Measurements from ENCODE around the gene RASGEF1C.

DNA sequence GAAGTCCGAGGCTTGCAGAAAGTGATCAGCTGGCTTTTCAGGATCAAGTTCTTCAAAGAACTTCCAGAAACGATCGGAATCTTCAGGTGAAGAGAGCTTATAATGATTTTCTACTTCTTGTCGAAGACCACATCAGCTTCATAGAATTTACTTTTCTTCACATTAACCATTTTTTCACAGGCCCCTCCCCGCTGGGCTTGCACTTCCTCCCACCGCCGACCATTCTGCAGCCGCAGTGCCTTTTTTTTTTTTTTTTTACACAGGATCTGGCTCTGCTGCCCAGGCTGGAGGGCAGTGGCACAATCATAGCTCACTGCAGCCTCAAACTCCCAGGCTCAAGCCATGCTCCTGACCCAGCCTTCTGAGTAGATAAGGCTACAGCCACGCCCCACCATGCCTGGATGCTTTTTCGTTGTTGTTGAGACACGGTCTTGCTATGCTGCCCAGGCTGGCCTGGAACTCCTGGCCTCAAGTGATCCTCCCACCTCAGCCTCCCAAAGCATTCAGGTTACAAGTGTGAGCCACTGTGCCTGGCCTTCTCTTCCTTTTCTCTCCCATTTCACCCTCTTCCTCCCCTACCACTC, 122.1 kb downstream of the RASGEF1C start:
- TF ChIP-seq, protein P1, sequence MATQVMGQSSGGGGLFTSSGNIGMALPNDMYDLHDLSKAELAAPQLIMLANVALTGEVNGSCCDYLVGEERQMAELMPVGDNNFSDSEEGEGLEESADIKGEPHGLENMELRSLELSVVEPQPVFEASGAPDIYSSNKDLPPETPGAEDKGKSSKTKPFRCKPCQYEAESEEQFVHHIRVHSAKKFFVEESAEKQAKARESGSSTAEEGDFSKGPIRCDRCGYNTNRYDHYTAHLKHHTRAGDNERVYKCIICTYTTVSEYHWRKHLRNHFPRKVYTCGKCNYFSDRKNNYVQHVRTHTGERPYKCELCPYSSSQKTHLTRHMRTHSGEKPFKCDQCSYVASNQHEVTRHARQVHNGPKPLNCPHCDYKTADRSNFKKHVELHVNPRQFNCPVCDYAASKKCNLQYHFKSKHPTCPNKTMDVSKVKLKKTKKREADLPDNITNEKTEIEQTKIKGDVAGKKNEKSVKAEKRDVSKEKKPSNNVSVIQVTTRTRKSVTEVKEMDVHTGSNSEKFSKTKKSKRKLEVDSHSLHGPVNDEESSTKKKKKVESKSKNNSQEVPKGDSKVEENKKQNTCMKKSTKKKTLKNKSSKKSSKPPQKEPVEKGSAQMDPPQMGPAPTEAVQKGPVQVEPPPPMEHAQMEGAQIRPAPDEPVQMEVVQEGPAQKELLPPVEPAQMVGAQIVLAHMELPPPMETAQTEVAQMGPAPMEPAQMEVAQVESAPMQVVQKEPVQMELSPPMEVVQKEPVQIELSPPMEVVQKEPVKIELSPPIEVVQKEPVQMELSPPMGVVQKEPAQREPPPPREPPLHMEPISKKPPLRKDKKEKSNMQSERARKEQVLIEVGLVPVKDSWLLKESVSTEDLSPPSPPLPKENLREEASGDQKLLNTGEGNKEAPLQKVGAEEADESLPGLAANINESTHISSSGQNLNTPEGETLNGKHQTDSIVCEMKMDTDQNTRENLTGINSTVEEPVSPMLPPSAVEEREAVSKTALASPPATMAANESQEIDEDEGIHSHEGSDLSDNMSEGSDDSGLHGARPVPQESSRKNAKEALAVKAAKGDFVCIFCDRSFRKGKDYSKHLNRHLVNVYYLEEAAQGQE (tag by site-specific recombination; IDR thresholded peaks at IDR 0.05): no peak
- TF ChIP-seq CTCF (tag by site-specific recombination; IDR thresholded peaks at IDR 0.05) (no peak), ZNF391 (tag by site-specific recombination; IDR thresholded peaks at IDR 0.05; ENCODE audit: borderline replicate concordance, low read depth) (no peak), ZNF138 (tag by site-specific recombination; IDR thresholded peaks at IDR 0.05; ENCODE audit: borderline replicate concordance) (no peak), ZBTB17 (tag by site-specific recombination; IDR thresholded peaks at IDR 0.05) (no peak), ZBTB11 (tag by site-specific recombination; conservative IDR thresholded peaks at IDR 0.05; ENCODE audit: low read depth) (no peak), ZBTB1 (tag by site-specific recombination; IDR thresholded peaks at IDR 0.05) (no peak)
- TF ChIP-seq, protein P2, sequence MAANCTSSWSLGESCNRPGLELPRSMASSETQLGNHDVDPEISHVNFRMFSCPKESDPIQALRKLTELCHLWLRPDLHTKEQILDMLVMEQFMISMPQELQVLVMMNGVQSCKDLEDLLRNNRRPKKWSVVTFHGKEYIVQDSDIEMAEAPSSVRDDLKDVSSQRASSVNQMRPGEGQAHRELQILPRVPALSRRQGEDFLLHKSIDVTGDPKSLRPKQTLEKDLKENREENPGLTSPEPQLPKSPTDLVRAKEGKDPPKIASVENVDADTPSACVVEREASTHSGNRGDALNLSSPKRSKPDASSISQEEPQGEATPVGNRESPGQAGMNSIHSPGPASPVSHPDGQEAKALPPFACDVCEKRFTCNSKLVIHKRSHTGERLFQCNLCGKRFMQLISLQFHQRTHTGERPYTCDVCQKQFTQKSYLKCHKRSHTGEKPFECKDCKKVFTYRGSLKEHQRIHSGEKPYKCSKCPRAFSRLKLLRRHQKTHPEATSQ (tag by site-specific recombination; IDR thresholded peaks at IDR 0.05): no peak
